ENCODE data around the gene MOB1B. TPM values are rescaled to one million over a fixed set of nuclear protein-coding genes. Genes with fewer than 3 reads are reported as not detected.
"Not testable (repeated sequence)": the region's sequence is repeated elsewhere in the genome, so short reads cannot be mapped to it uniquely, and the experiment has no call there.

MOB1B gene
- polyA plus RNA-seq (ENCODE audit: insufficient read length in 4 of 4), result 10 to 100 TPM; 35.0 to 62.7 (median 38.5) TPM

GRCh38 chr4:70901984-70902576, at the start of gene MOB1B:
TSS of gene MOB1B (plus strand) at chr4:70902369. CDS start at chr4:70902537, 168 bp downstream.
- DNase-seq (ENCODE audit: low read depth in 4 of 4, low spot score in 2 of 4), result peak; percentile 74 to 86 (median 84)

DNA sequence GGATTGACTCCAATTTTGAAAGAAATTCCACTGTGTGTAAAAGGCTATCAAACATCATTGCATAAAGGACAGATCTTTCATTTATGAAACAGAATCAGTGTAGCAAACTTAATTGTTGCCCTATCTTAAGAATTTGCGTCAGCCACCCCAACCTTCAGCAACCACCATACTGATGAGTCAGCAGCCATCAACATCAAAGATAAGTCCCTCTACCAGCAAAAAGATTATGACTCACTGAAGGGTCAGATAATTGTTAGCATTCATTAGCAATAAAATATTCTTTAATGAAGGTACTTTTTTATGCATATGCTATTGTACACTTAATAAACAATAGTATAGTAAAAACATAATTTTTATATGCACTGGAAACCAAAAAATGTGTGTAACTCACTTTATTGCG, 46.7 kb upstream of the MOB1B start:
- no peak for DNase-seq (ENCODE audit: low read depth in 4 of 4, low spot score in 2 of 4)

DNA sequence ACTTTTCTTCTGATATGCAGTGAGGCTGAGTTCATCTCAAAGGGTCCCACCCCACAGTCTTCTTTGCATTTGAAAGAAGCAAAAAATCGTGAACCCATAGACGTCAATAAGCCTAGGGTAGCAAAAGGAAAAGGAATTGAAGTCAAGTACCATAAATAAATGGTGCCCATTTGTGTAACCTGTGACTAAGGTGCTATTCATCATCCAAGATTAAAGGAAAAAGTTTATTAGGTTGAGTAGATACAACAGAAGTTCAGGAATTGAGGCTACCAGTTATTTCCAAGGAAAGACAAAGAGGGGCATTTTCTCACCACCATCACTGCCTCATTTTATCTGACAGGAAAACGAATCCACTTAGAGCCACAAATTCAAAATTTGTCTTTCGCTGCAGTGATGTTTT, 43.7 kb upstream of the MOB1B start:
- DNase-seq (ENCODE audit: low read depth in 4 of 4, low spot score in 2 of 4), result no peak

DNA sequence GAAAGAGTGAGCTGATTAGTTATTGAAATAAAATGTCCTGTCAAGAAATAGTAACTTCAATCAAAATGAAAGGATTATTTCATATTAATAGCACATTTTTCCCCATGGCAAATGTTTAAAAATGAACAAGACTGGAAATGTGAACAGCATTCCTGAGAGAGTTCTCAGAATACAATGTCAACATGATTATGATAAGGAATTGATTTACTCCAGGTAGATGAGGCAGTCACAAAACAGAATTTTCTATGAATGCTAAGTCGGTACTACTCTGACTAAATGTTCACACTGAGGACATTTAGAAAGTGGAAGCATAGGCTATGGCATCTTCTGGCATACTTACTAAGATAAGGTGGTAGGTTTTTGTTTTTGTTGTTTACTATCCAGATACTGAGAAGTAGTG, 43.1 kb upstream of the MOB1B start:
- no peak for DNase-seq (ENCODE audit: low read depth in 4 of 4, low spot score in 2 of 4)

DNA sequence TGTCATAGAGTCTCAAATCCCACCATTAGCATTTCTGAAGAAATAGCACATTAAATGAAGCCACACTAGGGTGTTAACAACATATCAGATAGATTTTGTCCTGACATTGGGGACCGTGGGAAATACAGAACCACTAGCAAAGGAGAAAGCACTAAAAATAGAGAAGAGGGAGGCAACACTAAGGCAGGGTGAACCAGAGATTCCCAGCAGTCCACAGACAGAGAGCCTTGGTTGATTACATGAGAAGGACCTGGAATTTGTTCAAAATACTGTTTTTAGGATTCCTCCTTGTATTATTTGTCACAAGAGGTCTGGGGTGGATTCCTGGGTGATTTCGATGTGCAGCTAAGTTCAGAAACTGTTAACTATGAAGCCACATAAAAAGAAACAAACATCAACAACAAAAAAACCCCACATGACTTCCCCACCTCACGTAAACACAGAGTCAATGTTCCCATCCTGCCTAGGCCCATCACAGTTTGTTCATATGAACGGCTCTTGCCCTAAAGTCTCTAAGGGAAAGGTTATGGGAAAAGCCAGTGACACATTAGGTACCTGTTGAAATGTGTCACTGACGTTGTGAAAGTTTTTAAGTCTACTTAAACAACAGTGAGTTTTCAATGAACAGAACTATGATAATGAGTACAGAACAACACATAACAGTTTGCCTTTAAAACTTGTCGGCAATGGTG, 38.9 kb upstream of the MOB1B start:
- DNase-seq (ENCODE audit: low read depth in 4 of 4, low spot score in 2 of 4), result no peak

GRCh38 chr4:70868778-70869177, 33.4 kb upstream of the MOB1B start:
- DNase-seq (ENCODE audit: low read depth in 4 of 4, low spot score in 2 of 4), result no peak

DNA sequence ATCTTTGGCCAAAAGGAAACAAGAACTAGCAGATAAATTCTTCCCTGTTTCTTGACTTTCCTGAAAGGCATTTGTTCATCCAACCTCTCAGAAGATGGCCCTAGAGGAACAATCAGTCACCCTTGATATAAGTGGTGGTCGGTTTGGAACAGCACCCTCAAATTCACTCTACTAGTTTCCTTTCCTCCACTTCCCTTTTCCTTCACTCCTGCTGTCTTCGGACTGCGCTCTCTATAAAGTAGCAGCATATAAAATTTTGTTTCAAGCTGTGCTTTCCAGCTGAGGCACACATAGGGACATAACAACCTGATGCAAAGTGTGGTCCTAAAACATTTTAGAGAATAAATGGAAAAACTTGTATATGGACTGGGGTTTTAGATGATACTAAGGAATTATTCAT, 29.0 kb upstream of the MOB1B start:
- no peak for DNase-seq (ENCODE audit: low read depth in 4 of 4, low spot score in 2 of 4)

DNA sequence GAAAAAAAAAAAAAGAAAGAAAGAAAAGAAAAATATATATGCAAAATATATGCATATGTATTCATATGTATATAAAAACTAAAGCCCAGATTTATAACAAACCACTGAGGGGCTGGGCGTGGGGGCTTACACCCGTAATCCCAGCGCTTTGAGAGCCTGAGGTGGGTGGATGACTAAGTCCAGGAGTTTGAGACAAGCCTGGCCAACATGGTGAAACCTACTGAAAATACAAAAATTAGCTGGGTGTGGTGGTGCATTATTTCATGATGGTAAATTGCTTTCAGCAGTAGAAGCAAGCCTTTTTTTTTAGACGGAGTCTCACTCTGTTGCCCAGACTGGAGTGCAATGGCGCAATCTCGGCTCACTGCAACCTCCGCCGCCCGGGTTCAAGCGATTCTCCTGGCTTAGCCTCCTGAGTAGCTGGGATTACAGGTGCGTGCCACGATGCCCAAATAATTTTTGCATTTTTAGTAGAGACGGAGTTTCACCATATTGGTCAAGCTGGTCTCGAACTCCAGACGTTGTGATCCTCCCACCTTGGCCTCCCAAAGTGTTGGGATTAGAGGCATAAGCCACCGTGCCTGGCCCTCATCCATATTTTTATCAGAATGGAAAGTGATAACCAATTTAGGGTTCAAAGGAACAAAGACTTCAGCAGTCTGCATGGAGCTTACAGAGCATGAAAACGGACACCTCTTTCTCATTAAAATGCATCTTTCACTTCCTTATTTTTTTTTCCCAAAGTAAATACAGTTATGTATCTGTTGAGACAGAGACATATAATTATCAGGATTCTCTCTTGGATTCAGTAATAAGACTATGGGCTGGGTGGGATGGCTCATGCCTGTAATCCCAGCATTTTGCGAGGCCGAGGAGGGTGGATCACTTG, 27.7 kb upstream of the MOB1B start:
- no peak for DNase-seq (ENCODE audit: low read depth in 4 of 4, low spot score in 2 of 4)

DNA sequence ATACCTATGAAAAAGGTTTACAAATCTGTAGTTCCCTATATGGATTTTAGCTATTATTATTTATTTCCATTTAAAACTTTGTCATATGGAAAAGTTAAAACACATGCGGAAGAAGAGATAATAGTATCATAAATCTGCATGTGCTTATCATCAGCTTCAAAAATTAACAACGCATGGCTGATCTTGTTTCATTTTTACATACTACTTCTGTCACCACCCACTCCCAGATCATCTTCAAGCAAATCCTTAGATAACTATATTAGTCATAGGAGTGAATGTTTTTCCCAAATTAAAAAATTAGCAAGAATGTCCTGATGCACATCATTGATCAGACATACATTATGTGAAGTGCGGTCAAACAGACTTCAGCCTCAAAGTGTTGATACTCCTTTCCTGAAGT, 24.6 kb upstream of the MOB1B start:
- no peak for DNase-seq (ENCODE audit: low read depth in 4 of 4, low spot score in 2 of 4)

GRCh38 chr4:70880739-70881138, 21.4 kb upstream of the MOB1B start:
- DNase-seq (ENCODE audit: low read depth in 4 of 4, low spot score in 2 of 4), result no peak

DNA sequence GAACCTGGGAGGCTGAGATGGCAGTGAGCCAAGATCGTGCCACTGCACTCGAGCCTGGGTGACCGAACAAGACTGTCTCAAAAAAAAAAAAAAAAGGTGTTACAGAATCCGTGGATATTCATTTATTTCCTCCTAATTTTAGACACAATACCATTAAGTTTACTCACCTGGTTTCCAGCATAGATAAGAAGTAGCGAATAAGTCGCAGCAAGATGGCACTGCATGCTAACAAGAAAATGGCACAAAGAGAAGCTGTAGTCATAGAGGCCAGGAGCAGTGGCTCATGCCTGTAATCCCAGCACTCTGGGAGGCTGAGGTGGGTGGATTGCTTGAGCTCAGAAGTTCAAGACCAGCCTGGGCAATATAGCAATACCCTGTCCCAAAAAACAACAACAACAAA, 17.0 kb upstream of the MOB1B start:
- DNase-seq (ENCODE audit: low read depth in 4 of 4, low spot score in 2 of 4), result no peak

DNA sequence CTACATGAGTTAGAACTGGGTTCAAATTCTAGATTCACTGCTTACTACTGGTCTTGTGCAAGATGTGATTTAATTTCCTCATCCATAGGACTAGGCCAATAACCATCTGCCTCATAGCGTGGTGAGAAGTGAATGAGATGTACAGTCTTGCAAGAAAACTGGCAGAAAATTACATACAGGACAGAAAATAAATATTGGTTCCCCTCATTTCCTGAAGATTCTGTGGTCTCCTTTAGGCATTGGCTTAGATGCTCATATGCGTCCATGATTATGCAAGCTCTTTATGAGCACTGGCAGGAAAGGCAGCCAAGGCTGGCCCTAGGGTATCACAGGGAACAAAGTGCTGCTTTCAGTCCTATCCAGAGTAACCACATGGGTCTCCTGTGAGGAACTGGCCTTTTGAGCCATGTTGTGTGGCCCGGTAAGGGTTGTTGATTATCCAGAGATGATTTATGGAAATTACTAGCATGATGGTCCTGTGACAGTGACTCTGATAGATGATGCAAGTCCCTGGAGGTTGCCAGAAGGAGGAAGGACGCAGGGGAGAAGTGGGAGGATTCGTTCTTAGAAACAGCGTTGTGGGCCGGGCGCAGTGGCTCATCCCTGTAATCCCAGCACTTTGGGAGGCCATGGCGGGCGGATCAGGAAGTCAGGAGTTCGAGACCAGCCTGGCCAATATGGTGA, 9.9 kb upstream of the MOB1B start:
- no peak for DNase-seq (ENCODE audit: low read depth in 4 of 4, low spot score in 2 of 4)

DNA sequence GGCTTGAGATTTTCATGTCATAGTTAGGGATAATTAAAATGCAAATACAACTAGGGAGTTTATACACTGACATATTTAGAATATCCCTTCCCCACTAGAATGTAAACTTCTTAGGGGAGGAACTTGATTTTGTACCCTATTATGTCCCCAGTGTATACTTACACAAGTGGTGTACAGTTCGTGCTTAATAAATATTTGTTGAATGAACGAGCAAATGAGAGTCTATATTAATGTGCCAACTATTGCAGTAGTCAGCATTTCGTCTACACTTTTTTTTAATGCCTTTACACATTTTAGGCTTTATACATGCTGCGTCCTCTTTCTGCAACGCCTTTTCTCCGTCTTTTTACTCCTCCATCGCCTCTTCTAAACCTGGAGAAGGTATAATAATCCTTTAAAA, 8.4 kb upstream of the MOB1B start:
- no peak for DNase-seq (ENCODE audit: low read depth in 4 of 4, low spot score in 2 of 4)

- no peak for DNase-seq (ENCODE audit: low read depth in 4 of 4, low spot score in 2 of 4)
Measured at GRCh38 chr4:70895405-70895804, 6.8 kb upstream of the MOB1B start.

DNA sequence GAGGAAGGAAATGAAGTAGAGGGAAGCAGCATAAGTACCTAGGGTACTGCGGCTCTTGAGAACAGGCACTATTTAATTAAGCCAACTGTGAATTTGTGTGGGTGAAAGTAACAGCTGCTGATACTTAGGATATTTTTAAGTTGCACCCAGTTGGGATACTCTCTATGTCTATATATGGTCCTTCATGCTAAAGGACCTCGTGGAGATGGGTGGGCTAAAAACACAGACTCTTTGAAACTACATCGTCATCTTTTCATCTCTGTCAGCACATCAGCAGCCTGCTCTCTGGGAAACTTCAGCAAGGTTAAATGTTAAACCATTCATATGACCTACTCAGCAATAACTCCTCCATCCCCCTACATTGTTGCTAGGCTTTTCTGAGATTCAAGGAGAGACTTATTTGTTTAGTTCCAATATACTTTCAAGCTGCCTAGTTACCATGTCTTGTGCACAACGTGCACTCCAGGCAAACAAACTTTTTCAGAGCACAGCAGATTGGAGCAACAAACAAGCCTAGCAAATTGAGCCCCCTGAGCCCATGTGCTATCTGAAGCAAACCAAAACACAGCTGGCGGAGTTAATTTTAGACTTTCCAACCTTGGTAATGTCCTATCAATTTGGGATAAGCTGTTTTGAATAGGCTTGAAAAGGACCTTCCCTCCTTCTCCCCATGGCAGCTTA, 6.2 kb upstream of the MOB1B start:
- DNase-seq (ENCODE audit: low read depth in 4 of 4, low spot score in 2 of 4), result no peak

GRCh38 chr4:70898581-70898980, 3.6 kb upstream of the MOB1B start:
- DNase-seq (ENCODE audit: low read depth in 4 of 4, low spot score in 2 of 4), result not testable (repeated sequence)

DNA sequence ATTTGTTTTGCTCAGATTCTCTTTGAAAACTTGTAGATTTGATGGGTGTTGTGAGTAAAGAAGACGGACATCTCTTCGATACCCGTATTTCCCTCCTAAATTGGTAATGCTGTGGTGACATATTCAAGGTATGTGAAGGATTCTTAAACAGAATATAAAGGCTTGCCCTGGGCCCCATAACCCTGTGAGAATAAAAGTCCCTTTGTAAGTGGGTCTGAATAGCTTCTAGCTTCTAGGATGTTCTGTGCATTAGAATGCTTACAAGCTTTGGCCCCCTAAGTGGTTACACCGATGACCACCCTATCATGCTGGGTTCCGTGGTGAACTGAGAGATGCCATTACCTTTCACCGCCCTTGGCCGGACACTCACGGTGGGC, 574 bp upstream of the MOB1B start:
- DNase-seq (ENCODE audit: low read depth in 4 of 4, low spot score in 2 of 4), result no peak

GRCh38 chr4:70902577-70903290, 565 bp downstream of the MOB1B start:
- DNase-seq (ENCODE audit: low read depth in 4 of 4, low spot score in 2 of 4), result peak in 3 of 4 donors; percentile 22 to 60 (median 54)

GRCh38 chr4:70903291-70903603, 1.1 kb downstream of the MOB1B start:
- DNase-seq (ENCODE audit: low read depth in 4 of 4, low spot score in 2 of 4), result peak in 2 of 4 donors; percentile 46 to 50

- DNase-seq (ENCODE audit: low read depth in 4 of 4, low spot score in 2 of 4), result no peak
Measured at GRCh38 chr4:70908993-70909556, 6.9 kb downstream of the MOB1B start.
